ENCODE results near the gene CTSC.

GRCh38 chr11:88335284-88335683, 2.3 kb downstream of the CTSC start:
- TF ChIP-seq CTCF (IDR thresholded peaks at IDR 0.05; ENCODE audit: insufficient read depth, low read length, poor library complexity, severe bottlenecking) (no peak), EZH2phosphoT487 (conservative IDR thresholded peaks at IDR 0.05; ENCODE audit: low read length) (no peak)
